Measurements from ENCODE around the gene CHN1. TPM values are rescaled to one million over a fixed set of nuclear protein-coding genes. Genes with fewer than 3 reads are reported as not detected.

The CHN1 gene
- total RNA-seq, 1 experiment from 2014 or later: 0.41 TPM

- BruUV-seq (replicated peaks): no TSS peak
- TF ChIP-seq CTCF (IDR thresholded peaks at IDR 0.05; ENCODE audit: insufficient read depth in 1 of 2, low read depth in 1 of 2, low read length in 1 of 2, severe bottlenecking in 1 of 2, unreplicated experiment in 1 of 2): no peak
- Histone ChIP-seq H3K9me3 (no peaks in the 10 kb centered on the region), H3K27me3 (replicated peaks; ENCODE audit: control insufficient read depth, insufficient read depth, low read length) (no peaks in the 10 kb centered on the region), H3K36me3 (ENCODE audit: control insufficient read depth, insufficient read depth, low read length) (no peaks in the 10 kb centered on the region), H3K4me3 (ENCODE audit: low read depth, low read length) (no peak overlapping the region), H3K4me1 (no peaks in the 10 kb centered on the region)
- no peak for DNase-seq
- intact Hi-C loops (cut with micrococcal nuclease; ENCODE audit: unreplicated experiment): no loop called here
- POLR2A ChIA-PET: no interaction called here
- H3K9me3 Mint-ChIP-seq (ENCODE audit: unreplicated experiment): no peaks in the 10 kb centered on the region
- peaks cover 7% of the 10 kb centered on the region for H3K27me3 Mint-ChIP-seq (ENCODE audit: insufficient read depth, unreplicated experiment)
- CTCF ChIA-PET: no interaction called here
- H3K4me1 Mint-ChIP-seq (ENCODE audit: low read depth, unreplicated experiment): no peaks in the 10 kb centered on the region
- no peak overlapping the region for H3K4me3 Mint-ChIP-seq (ENCODE audit: unreplicated experiment)
- H3K27ac Mint-ChIP-seq (ENCODE audit: unreplicated experiment): no peak overlapping the region
- H3K36me3 Mint-ChIP-seq (ENCODE audit: insufficient read depth, unreplicated experiment): no peaks in the 10 kb centered on the region
Measured at GRCh38 chr2:174827371-174828369, 177.5 kb downstream of the CHN1 start.

DNA sequence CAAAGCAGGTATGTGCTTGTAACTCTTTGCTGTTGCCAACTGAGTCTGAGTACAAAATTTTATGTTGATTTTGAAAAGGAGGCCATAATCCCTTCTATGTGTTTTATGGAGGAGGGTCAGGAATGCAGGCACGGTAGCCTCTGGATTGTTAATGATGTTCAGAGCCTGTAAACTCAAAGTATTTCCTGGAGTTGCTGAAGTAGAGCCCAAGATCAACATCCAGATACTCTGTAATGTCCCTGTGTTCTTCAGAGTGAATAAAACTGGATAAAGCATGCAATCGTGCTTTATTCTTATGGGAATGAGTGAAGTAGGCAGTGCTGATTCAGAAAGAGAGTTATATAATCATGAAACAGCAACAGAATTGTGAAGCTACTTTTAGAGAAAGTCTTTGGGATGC, 179.1 kb downstream of the CHN1 start:
- TF ChIP-seq CTCF (IDR thresholded peaks at IDR 0.05; ENCODE audit: insufficient read depth in 1 of 2, low read depth in 1 of 2, low read length in 1 of 2, severe bottlenecking in 1 of 2, unreplicated experiment in 1 of 2): no peak
- Mint-ChIP-seq H3K27me3 (ENCODE audit: insufficient read depth, unreplicated experiment) (peaks cover 10% of the 10 kb centered on the region), H3K36me3 (ENCODE audit: insufficient read depth, unreplicated experiment) (no peaks in the 10 kb centered on the region), H3K4me3 (ENCODE audit: unreplicated experiment) (no peak overlapping the region), H3K4me1 (ENCODE audit: low read depth, unreplicated experiment) (no peaks in the 10 kb centered on the region), H3K9me3 (ENCODE audit: unreplicated experiment) (no peaks in the 10 kb centered on the region), H3K27ac (ENCODE audit: unreplicated experiment) (no peak overlapping the region)
- CTCF ChIA-PET: no interaction called here
- intact Hi-C loops (cut with micrococcal nuclease; ENCODE audit: unreplicated experiment): no loop called here
- Histone ChIP-seq H3K27me3 (replicated peaks; ENCODE audit: control insufficient read depth, insufficient read depth, low read length) (peaks cover 1% of the 10 kb centered on the region; the same call in 1 of the 2 replicates), H3K4me1 (no peaks in the 10 kb centered on the region), H3K9me3 (no peaks in the 10 kb centered on the region), H3K4me3 (ENCODE audit: low read depth, low read length) (no peak overlapping the region), H3K36me3 (ENCODE audit: control insufficient read depth, insufficient read depth, low read length) (no peaks in the 10 kb centered on the region)
- no peak for DNase-seq
- no TSS peak for BruUV-seq (replicated peaks)
- POLR2A ChIA-PET: no interaction called here

- BruUV-seq (replicated peaks): no TSS peak
- POLR2A ChIA-PET: no interaction called here
- Histone ChIP-seq H3K9me3 (no peaks in the 10 kb centered on the region), H3K4me1 (no peaks in the 10 kb centered on the region), H3K4me3 (ENCODE audit: low read depth, low read length) (no peak overlapping the region), H3K27me3 (replicated peaks; ENCODE audit: control insufficient read depth, insufficient read depth, low read length) (peaks cover 1% of the 10 kb centered on the region; the same call in 1 of the 2 replicates), H3K36me3 (ENCODE audit: control insufficient read depth, insufficient read depth, low read length) (no peaks in the 10 kb centered on the region)
- CTCF ChIA-PET: no interaction called here
- H3K4me3 Mint-ChIP-seq (ENCODE audit: unreplicated experiment): no peak overlapping the region
- no peaks in the 10 kb centered on the region for H3K36me3 Mint-ChIP-seq (ENCODE audit: insufficient read depth, unreplicated experiment)
- no peaks in the 10 kb centered on the region for H3K9me3 Mint-ChIP-seq (ENCODE audit: unreplicated experiment)
- H3K27ac Mint-ChIP-seq (ENCODE audit: unreplicated experiment): no peak overlapping the region
- no peak for TF ChIP-seq CTCF (IDR thresholded peaks at IDR 0.05; ENCODE audit: insufficient read depth in 1 of 2, low read depth in 1 of 2, low read length in 1 of 2, severe bottlenecking in 1 of 2, unreplicated experiment in 1 of 2)
- H3K4me1 Mint-ChIP-seq (ENCODE audit: low read depth, unreplicated experiment): no peaks in the 10 kb centered on the region
- H3K27me3 Mint-ChIP-seq (ENCODE audit: insufficient read depth, unreplicated experiment): peaks cover 8% of the 10 kb centered on the region
- intact Hi-C loops (cut with micrococcal nuclease; ENCODE audit: unreplicated experiment): no loop called here
- no peak for DNase-seq
Measured at GRCh38 chr2:174824068-174824467, 181.1 kb downstream of the CHN1 start.
